IPS DF 4.7 (cell line): Measurements from ENCODE around the gene MAP1LC3B.
"Not testable (repeated sequence)": the region's sequence is repeated elsewhere in the genome, so short reads cannot be mapped to it uniquely, and the experiment has no call there.

Source experiments
- DNase-seq: peaks from one replicate; pipeline ENCODE4 v3.0.0-alpha.2; 2013; ENCODE audit warnings: low spot score; ENCODE audit errors: extremely low read depth

MAP1LC3B gene

GRCh38 chr16:87360862-87361610 is 31.1 kb upstream of the MAP1LC3B start:
- DNase-seq = no peak

- DNase-seq = no peak
Observed at GRCh38 chr16:87361916-87362619, 30.1 kb upstream of the MAP1LC3B start.

DNA sequence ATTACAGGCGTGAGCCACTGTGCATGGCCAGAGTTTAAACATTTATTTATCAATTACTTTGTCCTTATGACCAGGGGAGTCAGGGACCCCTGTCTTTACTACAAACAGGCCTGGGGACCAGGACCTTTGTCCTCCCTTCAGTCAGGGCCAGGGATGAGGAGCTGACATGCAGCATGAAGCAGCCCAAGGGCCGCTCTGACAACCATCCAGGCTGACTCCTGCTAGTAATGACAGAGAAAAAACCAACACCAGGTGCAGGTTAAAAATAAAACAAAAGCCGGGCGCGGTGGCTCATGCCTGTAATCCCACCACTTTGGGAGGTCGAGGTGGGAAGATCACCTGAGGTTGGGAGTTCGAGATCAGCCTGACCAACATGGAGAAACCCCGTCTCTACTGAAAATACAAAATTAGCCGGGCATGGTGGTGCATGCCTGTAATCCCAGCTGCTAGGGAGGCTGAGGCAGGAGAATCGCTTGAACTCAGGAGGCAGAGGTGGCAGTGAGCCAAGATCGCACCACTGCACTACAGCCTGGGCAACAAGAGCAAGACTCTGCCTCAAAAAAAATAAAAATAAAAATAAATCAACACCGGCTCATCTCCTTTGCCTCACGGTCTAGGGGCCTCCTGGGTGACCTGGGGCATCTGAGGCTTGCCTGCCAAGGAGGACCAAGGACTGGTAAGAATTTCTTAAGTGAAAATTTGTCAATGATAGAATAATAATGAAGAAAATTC is 29.1 kb upstream of the MAP1LC3B start:
- DNase-seq = not testable (repeated sequence)

GRCh38 chr16:87363771-87364455 is 28.2 kb upstream of the MAP1LC3B start:
- DNase-seq = no peak

- DNase-seq = no peak
Observed at GRCh38 chr16:87365021-87365713, 27.0 kb upstream of the MAP1LC3B start.

DNA sequence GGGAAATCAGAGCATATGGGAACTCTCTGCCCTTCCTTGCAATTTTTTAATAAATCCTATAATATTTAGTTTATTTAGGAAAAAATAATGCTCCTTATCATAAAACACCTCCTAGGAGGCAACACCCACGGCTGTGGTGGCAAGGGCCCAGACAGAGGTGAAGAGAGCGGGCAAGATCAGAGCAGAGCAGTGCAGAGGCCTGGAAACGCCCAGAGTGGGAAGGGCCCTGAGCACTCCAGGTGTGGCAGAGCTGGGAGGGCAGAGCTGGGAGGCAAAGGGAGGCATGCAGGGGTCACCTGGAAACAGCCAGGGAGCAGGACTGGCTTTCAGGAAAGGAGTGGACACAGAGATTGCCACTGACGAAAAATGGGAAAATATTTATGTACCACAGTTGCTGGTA is 25.8 kb upstream of the MAP1LC3B start:
- no peak for DNase-seq

DNA sequence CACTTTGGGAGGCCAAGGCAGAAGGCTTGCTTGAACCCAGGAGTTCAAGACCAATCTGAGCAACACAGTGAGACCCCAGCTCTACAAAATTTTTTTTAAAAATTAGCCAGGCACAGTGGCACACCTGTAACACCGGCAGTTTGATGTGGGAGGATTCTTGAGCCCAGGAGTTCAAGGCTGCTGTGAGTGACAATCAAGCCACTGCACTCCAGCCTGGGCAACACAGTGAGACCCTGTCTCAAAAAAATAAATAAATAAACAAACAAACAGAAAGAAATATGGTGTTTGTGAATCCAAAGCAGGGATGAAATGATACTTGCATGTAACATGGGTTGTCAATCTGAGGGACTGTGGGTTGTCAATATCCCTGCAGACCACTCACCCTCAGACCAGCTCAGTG is 25.2 kb upstream of the MAP1LC3B start:
- no peak for DNase-seq

- no peak for DNase-seq
Observed at GRCh38 chr16:87367529-87367928, 24.6 kb upstream of the MAP1LC3B start.

DNA sequence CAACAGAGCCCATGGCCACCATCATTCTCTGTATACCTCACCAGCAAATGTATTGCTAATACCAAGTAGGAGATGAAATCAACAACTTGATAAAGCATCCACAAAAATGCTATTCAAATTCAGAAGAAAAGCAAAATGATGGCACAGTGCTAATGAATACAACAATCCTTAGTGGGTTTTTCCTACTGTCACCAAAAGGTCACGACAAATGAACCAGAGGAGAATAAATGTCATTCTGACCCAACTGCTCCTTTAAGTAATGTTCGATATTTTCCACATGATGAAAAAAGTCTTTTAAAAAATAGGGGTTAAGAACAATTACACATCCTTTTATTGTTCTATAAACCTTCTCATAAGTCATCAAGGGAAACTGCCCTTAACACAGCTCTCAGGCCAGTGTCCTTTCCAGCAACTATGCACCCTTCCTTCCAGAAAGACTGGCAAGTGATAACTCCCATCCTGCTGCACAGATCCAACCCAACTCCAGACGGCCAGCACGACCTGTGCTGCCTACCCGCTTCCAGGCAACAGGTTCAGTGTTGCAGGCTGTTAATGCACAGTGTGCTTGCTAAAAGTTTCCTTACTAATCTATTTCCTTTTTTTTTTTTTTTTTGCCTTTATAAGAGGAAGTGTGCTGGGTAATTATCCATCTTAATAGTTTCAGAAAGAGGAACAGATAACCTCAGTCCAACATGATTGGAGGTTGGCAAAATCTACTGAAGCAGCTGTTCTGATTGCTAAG is 23.9 kb upstream of the MAP1LC3B start:
- no peak for DNase-seq

GRCh38 chr16:87369117-87369765 is 22.9 kb upstream of the MAP1LC3B start:
- no peak for DNase-seq

DNA sequence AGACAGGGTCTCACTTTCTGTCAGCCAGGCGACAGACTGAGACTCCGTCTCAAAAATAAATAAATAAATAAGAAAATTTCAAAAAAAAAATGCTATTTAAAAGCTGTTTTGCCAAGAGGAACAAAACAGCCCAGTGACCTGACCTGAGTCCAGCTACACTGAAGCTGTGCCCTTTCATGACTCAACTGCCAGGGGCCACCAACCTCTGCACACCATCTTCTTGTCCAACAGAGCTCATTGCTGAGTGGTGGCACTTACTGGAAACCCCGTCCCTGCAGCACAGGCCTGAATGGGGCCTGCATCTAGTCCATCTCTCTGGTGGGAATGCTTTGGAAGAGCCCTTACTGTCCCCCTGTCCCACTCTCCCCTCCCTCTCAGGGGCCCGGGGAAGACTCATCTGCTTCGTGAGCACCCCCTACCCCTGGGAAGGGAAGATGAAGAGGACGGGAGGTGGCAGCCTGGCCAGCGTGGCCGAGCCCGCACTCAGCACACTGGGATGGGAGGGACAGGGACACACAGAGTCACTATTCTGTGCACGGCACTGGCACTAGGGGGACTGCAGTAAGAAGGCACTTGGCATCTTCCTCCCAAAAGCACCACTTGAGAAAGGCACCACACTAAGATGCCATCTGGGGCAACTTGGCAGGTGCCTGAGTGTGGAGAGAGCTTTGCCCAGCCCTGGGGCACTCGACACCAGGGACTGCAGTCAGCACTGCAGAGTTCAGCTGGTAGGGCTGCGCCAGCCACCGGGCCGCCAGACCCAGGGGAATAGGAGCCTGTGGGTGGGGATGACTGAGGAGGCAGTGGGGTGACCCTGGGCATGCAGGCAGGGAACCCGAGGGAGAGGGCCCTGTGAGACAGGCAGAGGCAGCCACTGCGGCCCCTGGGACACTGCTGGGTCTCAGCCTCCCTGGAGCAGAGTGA is 22.1 kb upstream of the MAP1LC3B start:
- no peak for DNase-seq

GRCh38 chr16:87371261-87371866 is 20.8 kb upstream of the MAP1LC3B start:
- DNase-seq = no peak

DNA sequence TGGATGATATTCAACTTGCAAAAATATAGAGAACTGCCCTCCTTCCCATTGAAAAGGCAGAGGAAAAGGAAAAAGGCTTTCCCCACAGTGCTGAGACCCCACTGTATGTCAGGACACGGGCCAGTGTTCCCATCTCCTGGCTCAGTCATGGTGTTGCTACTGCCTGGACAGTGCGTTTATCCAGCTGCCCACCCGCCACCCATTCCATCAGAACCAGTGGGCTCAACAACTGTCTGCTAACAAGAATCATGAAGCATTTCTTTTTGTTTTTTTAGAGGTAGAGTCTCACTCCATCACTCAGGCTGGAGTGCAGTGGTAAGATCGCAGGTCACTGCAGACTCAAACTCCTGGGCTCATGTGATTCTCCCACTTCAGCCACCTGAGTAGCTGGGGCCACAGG is 19.8 kb upstream of the MAP1LC3B start:
- DNase-seq = no peak

DNA sequence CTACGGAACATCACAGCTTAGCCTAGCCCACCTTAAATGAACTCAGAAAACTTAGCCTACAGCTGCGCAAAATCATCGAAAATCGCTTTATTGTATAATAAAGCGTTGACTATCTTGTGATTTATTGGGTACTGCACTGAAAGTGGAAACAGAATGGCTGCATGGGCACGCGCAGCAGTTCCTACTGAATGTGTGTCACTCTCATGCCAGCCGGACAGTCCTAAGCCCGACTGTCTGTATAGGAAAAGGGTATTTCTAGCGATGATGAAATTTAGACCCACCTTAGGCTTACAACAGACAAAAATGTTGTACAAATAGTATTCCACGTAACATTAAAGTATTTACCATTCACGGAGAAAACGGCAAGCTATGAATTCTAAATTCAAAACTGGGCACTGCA is 17.8 kb upstream of the MAP1LC3B start:
- no peak for DNase-seq

- no peak for DNase-seq
Observed at GRCh38 chr16:87375426-87376135, 16.6 kb upstream of the MAP1LC3B start.

DNA sequence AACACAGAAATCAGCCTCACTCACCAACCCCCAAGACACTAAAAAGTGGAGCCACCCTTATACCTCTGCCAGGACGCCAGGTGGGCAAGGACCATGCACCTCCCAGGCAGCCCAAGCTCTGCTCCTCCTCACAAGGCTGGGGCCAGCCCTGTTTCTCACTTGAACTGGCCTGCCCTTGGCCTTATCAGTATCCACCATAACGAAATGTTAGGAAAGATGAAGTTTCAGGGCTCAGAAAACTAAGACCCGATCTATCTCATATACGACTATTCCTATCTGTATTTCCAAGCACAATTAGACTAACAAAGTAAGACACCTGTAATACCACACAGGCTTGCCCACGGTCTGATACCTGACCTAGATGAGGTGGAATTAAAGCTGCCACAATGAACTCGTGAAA is 15.5 kb upstream of the MAP1LC3B start:
- no peak for DNase-seq

- DNase-seq = not testable (repeated sequence)
Observed at GRCh38 chr16:87379312-87379752, 12.8 kb upstream of the MAP1LC3B start.

DNA sequence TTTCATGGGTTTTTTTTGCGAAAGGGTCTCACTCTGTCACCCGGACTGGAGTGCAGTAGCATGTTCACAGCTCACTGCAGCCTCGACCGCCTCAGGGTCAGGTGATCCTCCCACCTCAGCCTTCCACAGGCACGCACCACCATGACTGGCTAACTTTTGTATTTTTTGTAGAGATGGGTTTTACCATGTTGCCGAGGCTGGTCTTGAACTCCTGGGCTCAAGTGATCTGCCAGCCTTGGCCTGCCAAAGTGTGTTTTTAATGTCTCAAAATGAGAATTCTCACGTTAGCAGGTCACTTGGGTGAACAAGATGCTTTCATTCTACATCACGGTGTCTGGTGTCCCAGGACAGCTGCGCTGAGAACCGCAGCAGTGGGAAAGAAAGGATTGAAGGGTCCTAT is 11.7 kb upstream of the MAP1LC3B start:
- no peak for DNase-seq
